GM12801 (cell line): Measurements from ENCODE around the gene HMX3.

ENCODE experiments used
- CTCF ChIP-seq: IDR thresholded peaks from one replicate; pipeline ENCODE4 v1.5.1; 2011; ENCODE audit warnings: control low read depth; ENCODE audit not compliant: insufficient read length; ENCODE audit errors: extremely low read depth

The HMX3 gene

GRCh38 chr10:123156078-123156477 is 20.3 kb downstream of the HMX3 start:
- no peak for TF ChIP-seq CTCF

- TF ChIP-seq CTCF: no peak
Measured at GRCh38 chr10:123157210-123157609, 21.4 kb downstream of the HMX3 start.

- TF ChIP-seq CTCF: no peak
Measured at GRCh38 chr10:123158682-123159081, 22.9 kb downstream of the HMX3 start.

- TF ChIP-seq CTCF: no peak
Measured at GRCh38 chr10:123160311-123160980, 24.7 kb downstream of the HMX3 start.

GRCh38 chr10:123164319-123164718 is 28.5 kb downstream of the HMX3 start:
- no peak for TF ChIP-seq CTCF

- TF ChIP-seq CTCF: no peak
Measured at GRCh38 chr10:123165445-123166072, 29.8 kb downstream of the HMX3 start.

GRCh38 chr10:123166618-123167017 is 30.8 kb downstream of the HMX3 start:
- TF ChIP-seq CTCF: no peak
